PC-3 (cell line): ENCODE data around the gene CDC40. TPM values are rescaled to one million over a fixed set of nuclear protein-coding genes. Genes with fewer than 3 reads are reported as not detected.

Experiments used
- ATAC-seq: fragments of 200-7000 bp; cut with Tn5 transposase; 2 replicates; pipeline ENCODE4 v1.9.1; 2020; ENCODE audit warnings: mild to moderate bottlenecking, moderate library complexity
- BruUV-seq: library from RNA; stranded (reverse); fragments of 400-500 nt; replicated peaks from 2 replicates; lab custom pipeline; 2021; lab: Mats Ljungman, UMichigan
- CTCF ChIA-PET: fragments of 300-600 bp; sonication (Branson Sonifier 250); formaldehyde crosslinking; loops from one replicate; lab custom pipeline; 2022; ENCODE audit warnings: antibody characterized with exemption; lab: Charles Lee
- POLR2A ChIA-PET: fragments of 300-600 bp; sonication (Branson Sonifier 250); formaldehyde crosslinking; loops from one replicate; lab custom pipeline; 2022; ENCODE audit warnings: antibody characterized with exemption; ENCODE audit not compliant: unreplicated experiment; lab: Charles Lee
- DNase-seq: peaks from one replicate; pipeline ENCODE4 v3.0.0-alpha.2; 2015
- H2AFZ ChIP-seq: fragments of 300-600 bp; sonication (generic); 2 replicates; pipeline ENCODE4 v1.6.0; 2016; ENCODE audit warnings: antibody characterized with exemption, low read length
- H3F3A ChIP-seq: fragments of 300-600 bp; sonication (generic); one replicate; pipeline ENCODE4 v1.6.0; 2017; ENCODE audit warnings: antibody characterized with exemption, low read length, control low read depth, mild to moderate bottlenecking; ENCODE audit not compliant: unreplicated experiment
- H3K27ac ChIP-seq: fragments of 300-600 bp; sonication (generic); 2 replicates; pipeline ENCODE4 v1.5.1; 2016; ENCODE audit warnings: mild to moderate bottlenecking, low read length
- H3K27me3 ChIP-seq: fragments of 300-600 bp; sonication (generic); 2 replicates; pipeline ENCODE4 v1.6.1; 2016; ENCODE audit warnings: low read length, mixed read lengths
- H3K36me3 ChIP-seq: fragments of 300-600 bp; sonication (generic); 2 replicates; pipeline ENCODE4 v1.6.1; 2016; ENCODE audit warnings: low read depth, mixed run types, low read length, mixed read lengths
- H3K4me1 ChIP-seq: fragments of 300-600 bp; sonication (generic); 2 replicates; pipeline ENCODE4 v1.5.1; 2016; ENCODE audit warnings: low read length; ENCODE audit not compliant: insufficient read depth
- H3K4me2 ChIP-seq: fragments of 300-600 bp; sonication (generic); 2 replicates; pipeline ENCODE4 v1.6.0; 2016; ENCODE audit warnings: low read length
- H3K4me3 ChIP-seq: fragments of 300-600 bp; sonication (generic); 2 replicates; pipeline ENCODE4 v1.5.1; 2016; ENCODE audit warnings: mild to moderate bottlenecking, low read length, mixed read lengths
- H3K79me2 ChIP-seq: fragments of 300-600 bp; sonication (generic); 2 replicates; pipeline ENCODE4 v1.6.1; 2017; ENCODE audit warnings: low read length, mixed read lengths
- H3K9ac ChIP-seq: fragments of 300-600 bp; sonication (generic); 2 replicates; pipeline ENCODE4 v1.6.0; 2016; ENCODE audit warnings: mild to moderate bottlenecking, low read length
- H3K9me2 ChIP-seq: fragments of 300-600 bp; sonication (generic); replicated peaks from 2 replicates; pipeline ENCODE4 v1.6.1; 2016; ENCODE audit warnings: mixed run types, low read length, mixed read lengths
- H3K9me3 ChIP-seq: fragments of 300-600 bp; sonication (generic); 2 replicates; pipeline ENCODE4 v1.6.1; 2016; ENCODE audit warnings: low read length, mixed read lengths
- H4K20me1 ChIP-seq: fragments of 300-600 bp; sonication (generic); 2 replicates; pipeline ENCODE4 v1.6.1; 2016; ENCODE audit warnings: low read length, mixed read lengths
- EZH2 ChIP-seq: fragments of 300-600 bp; sonication (generic); IDR thresholded peaks from one replicate; pipeline ENCODE4 v1.6.1; 2017; ENCODE audit warnings: antibody characterized with exemption, mild to moderate bottlenecking, low read length; ENCODE audit not compliant: unreplicated experiment
- EZH2phosphoT487 ChIP-seq: fragments of 300-600 bp; sonication (generic); IDR thresholded peaks from 2 replicates; pipeline ENCODE4 v1.6.1; 2018; ENCODE audit warnings: mild to moderate bottlenecking, antibody characterized with exemption, low read length, borderline replicate concordance
- intact Hi-C: fragments of 100-400 bp; cut with micrococcal nuclease; formaldehyde crosslinking; loops from 2 replicates; pipeline ENCODE4 v1.9.0; 2023
- total RNA-seq: library from RNA; depleted of rRNA; stranded (reverse); fragments of >200 nt; gene quantifications from 2 replicates; pipeline ENCODE4 v1.2.3, GENCODE V29; 2014
- TF ChIP-seq, protein P1 (sequence below): fragments of 300-600 bp; sonication (generic); conservative IDR thresholded peaks from 2 replicates; pipeline ENCODE4 v1.5.1; 2017; ENCODE audit warnings: antibody characterized with exemption, low read depth, mild to moderate bottlenecking, low read length

The CDC40 gene
- total RNA-seq, 1 experiment from 2014 or later: 8.9 TPM

DNA sequence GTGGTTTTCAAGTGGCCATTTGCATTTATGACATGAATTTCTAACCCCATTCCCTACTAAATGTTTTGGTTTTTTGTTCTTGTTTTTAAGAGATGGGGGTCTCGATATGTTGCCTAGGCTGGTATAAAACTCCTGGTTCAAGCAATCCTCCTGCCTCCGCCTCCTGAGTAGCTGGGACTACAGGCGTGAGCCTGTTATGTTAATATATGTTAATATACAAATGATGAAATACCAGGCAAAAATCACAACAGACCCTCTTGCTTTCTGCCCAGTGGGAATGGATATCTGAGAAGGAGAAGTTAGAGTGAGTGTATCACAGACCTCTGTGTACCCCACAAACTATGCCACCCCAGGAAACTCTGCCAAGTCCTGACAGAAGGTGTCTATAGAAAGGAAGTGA, 66.2 kb downstream of the CDC40 start:
- H3K27me3 ChIP-seq: no peaks in the 10 kb centered on the region
- no peak overlapping the region for H3K27ac ChIP-seq
- H3K9ac ChIP-seq: no peak overlapping the region
- intact Hi-C loops: no loop called here
- H3K36me3 ChIP-seq: no peaks in the 10 kb centered on the region
- no peak overlapping the region for H2AFZ ChIP-seq
- ChIA-PET POLR2A (no interaction called here), CTCF (no interaction called here)
- ATAC-seq (no peak), DNase-seq (no peak)
- H3K4me2 ChIP-seq: no peak overlapping the region
- H3F3A ChIP-seq: no peaks in the 10 kb centered on the region
- H4K20me1 ChIP-seq: no peaks in the 10 kb centered on the region
- no peaks in the 10 kb centered on the region for H3K79me2 ChIP-seq
- no TSS peak for BruUV-seq
- H3K9me2 ChIP-seq: no peaks in the 10 kb centered on the region
- TF ChIP-seq, protein P1, sequence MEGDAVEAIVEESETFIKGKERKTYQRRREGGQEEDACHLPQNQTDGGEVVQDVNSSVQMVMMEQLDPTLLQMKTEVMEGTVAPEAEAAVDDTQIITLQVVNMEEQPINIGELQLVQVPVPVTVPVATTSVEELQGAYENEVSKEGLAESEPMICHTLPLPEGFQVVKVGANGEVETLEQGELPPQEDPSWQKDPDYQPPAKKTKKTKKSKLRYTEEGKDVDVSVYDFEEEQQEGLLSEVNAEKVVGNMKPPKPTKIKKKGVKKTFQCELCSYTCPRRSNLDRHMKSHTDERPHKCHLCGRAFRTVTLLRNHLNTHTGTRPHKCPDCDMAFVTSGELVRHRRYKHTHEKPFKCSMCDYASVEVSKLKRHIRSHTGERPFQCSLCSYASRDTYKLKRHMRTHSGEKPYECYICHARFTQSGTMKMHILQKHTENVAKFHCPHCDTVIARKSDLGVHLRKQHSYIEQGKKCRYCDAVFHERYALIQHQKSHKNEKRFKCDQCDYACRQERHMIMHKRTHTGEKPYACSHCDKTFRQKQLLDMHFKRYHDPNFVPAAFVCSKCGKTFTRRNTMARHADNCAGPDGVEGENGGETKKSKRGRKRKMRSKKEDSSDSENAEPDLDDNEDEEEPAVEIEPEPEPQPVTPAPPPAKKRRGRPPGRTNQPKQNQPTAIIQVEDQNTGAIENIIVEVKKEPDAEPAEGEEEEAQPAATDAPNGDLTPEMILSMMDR: no peak
- no peak for TF ChIP-seq EZH2
- TF ChIP-seq EZH2phosphoT487: no peak
- H3K4me1 ChIP-seq: no peaks in the 10 kb centered on the region
- H3K4me3 ChIP-seq: no peak overlapping the region
- no peaks in the 10 kb centered on the region for H3K9me3 ChIP-seq

DNA sequence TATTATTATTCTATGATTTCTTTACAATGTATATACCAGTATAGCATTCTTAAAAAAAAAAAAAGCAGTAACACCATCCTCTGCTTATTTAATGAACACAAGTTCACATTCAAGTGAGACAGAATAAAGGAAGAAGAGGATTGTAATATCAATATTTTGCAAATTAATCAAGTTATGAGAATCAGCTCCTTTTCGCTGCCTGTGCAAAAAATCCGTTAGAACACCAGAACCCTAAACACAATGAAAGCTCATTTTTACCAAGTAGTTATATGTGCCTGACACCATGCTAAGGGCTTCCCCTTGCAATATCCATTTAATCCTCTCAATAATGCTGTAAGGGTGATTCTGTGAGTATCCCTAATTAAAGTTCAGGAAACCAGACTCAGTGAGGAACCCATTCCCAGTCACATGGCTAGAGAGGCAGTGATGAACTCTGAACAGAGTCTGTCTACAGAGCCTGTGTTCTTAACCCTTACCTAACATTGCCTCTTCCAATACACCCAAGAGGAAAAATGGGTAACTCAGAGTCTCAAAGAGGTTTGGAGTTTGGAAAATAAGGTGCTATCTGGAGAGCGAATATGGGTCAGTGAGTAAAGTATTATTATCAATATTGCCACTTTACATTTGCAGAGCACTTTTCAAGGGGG, 66.8 kb downstream of the CDC40 start:
- ATAC-seq (no peak), DNase-seq (no peak)
- H3K4me1 ChIP-seq: no peaks in the 10 kb centered on the region
- no peaks in the 10 kb centered on the region for H3F3A ChIP-seq
- ChIA-PET POLR2A (no interaction called here), CTCF (no interaction called here)
- TF ChIP-seq EZH2 (no peak), EZH2phosphoT487 (no peak)
- TF ChIP-seq, protein P1: no peak
- H2AFZ ChIP-seq: no peak overlapping the region
- no TSS peak for BruUV-seq
- no peaks in the 10 kb centered on the region for H3K79me2 ChIP-seq
- intact Hi-C loops: no loop called here
- no peak overlapping the region for H3K4me3 ChIP-seq
- H3K27ac ChIP-seq: no peak overlapping the region
- H3K9me2 ChIP-seq: no peaks in the 10 kb centered on the region
- no peaks in the 10 kb centered on the region for H3K36me3 ChIP-seq
- no peaks in the 10 kb centered on the region for H4K20me1 ChIP-seq
- no peak overlapping the region for H3K9ac ChIP-seq
- no peaks in the 10 kb centered on the region for H3K27me3 ChIP-seq
- no peaks in the 10 kb centered on the region for H3K9me3 ChIP-seq
- H3K4me2 ChIP-seq: no peak overlapping the region

DNA sequence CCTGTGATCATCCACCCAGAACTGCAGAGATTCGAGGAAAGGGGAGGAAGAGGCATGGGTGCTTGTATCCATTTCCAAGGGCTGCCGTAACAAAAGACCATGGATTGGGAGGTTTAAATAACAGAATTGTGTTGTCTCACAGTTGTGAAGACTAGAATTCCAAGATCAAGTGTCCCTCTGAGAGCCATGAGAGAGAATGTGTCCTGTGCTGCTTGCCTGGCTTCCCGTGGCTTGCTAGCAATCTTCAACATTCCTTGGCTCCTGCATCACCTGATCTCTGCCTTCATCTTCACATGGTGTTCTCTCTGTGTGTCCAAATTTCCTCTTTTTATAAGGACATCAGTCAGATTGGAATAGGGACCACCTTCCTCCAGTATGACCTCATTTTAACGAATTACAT, 69.8 kb downstream of the CDC40 start:
- intact Hi-C loops: no loop called here
- no peaks in the 10 kb centered on the region for H3K36me3 ChIP-seq
- H3K4me1 ChIP-seq: no peaks in the 10 kb centered on the region
- H3K9ac ChIP-seq: no peak overlapping the region
- no peak for ATAC-seq
- CTCF ChIA-PET: no interaction called here
- no peaks in the 10 kb centered on the region for H3F3A ChIP-seq
- H3K4me2 ChIP-seq: no peak overlapping the region
- H3K27ac ChIP-seq: no peak overlapping the region
- no peaks in the 10 kb centered on the region for H3K79me2 ChIP-seq
- BruUV-seq: no TSS peak
- TF ChIP-seq EZH2phosphoT487 (no peak), EZH2 (no peak)
- TF ChIP-seq, protein P1: no peak
- H3K9me3 ChIP-seq: no peaks in the 10 kb centered on the region
- POLR2A ChIA-PET: no interaction called here
- H3K27me3 ChIP-seq: no peaks in the 10 kb centered on the region
- no peak overlapping the region for H3K4me3 ChIP-seq
- H4K20me1 ChIP-seq: no peaks in the 10 kb centered on the region
- no peak overlapping the region for H2AFZ ChIP-seq
- H3K9me2 ChIP-seq: no peaks in the 10 kb centered on the region
- DNase-seq: no peak
